Spleen (tissue), 11 donors: ENCODE results near the gene CD83. TPM values are rescaled to one million over a fixed set of nuclear protein-coding genes. Genes with fewer than 3 reads are reported as not detected.

ENCODE experiments used
- DNase-seq: peaks from one replicate; pipeline ENCODE4 v3.0.0-alpha.2; 2020
- H3K27ac ChIP-seq, 8 donors: fragments of 200-600 bp; sonication (generic) in 7 of 8; 1 replicate in 4 of 8; 2 replicates in 4 of 8; pipeline versions ENCODE4 v1.5.0 to v1.8.0; 2016 to 2021; ENCODE audit warnings: inconsistent platforms in 4 of 8, mild to moderate bottlenecking in 4 of 8, moderate library complexity in 1 of 8
- H3K27me3 ChIP-seq, 7 donors: fragments of 200-600 bp; sonication (generic) in 6 of 7; replicated peaks in 1 of 7; 1 replicate in 4 of 7; 2 replicates in 3 of 7; pipeline versions ENCODE4 v1.5.0 to v1.8.0; 2016 to 2021; ENCODE audit warnings: inconsistent platforms in 3 of 7, mild to moderate bottlenecking in 1 of 7
- H3K36me3 ChIP-seq, 6 donors: fragments of 200-600 bp; sonication (generic) in 5 of 6; 1 replicate in 4 of 6; 2 replicates in 2 of 6; pipeline versions ENCODE4 v1.5.0 to v1.8.0; 2016 to 2021; ENCODE audit warnings: inconsistent platforms in 2 of 6
- H3K4me1 ChIP-seq, 6 donors: fragments of 200-600 bp; sonication (generic) in 5 of 6; 1 replicate in 3 of 6; 2 replicates in 3 of 6; pipeline versions ENCODE4 v1.5.0 to v1.8.0; 2016 to 2021; ENCODE audit warnings: inconsistent platforms in 3 of 6
- H3K4me3 ChIP-seq, 8 donors: fragments of 200-600 bp; sonication (generic) in 7 of 8; 1 replicate in 4 of 8; 2 replicates in 4 of 8; pipeline versions ENCODE4 v1.5.0 to v1.8.0; 2016 to 2021; ENCODE audit warnings: inconsistent platforms in 4 of 8, mild to moderate bottlenecking in 4 of 8, moderate library complexity in 2 of 8
- H3K9me3 ChIP-seq, 8 donors: fragments of 200-600 bp; sonication (generic) in 7 of 8; 1 replicate in 4 of 8; 2 replicates in 4 of 8; pipeline versions ENCODE4 v1.5.0 to v1.8.0; 2016 to 2021; ENCODE audit warnings: inconsistent platforms in 4 of 8
- CTCF ChIP-seq, 11 experiments: fragments of 200-600 bp in 7 of 11; fragments of 450-650 bp in 4 of 11; sonication (generic) in 4 of 11; IDR thresholded peaks in 8 of 11; conservative IDR thresholded peaks in 3 of 11; 1 replicate in 7 of 11; 2 replicates in 4 of 11; pipeline versions ENCODE4 v1.4.0 to v1.8.0; 2016 to 2021; ENCODE audit warnings: antibody characterized with exemption in 11 of 11, inconsistent platforms in 4 of 11, mild to moderate bottlenecking in 1 of 11
- POLR2A ChIP-seq, 3 donors: fragments of 450-650 bp; IDR thresholded peaks; one replicate each; pipeline ENCODE4 v1.5.1; 2017; ENCODE audit warnings: antibody characterized with exemption in 3 of 3, mild to moderate bottlenecking in 1 of 3
- POLR2AphosphoS5 ChIP-seq, 3 donors: sonication (generic); formaldehyde crosslinking; IDR thresholded peaks; one replicate each; pipeline ENCODE4 v1.5.1; 2017; ENCODE audit warnings: antibody characterized with exemption in 3 of 3
- WGBS, 5 donors: extraction: QIAGEN DNeasy Blood & Tissue Kit in 3 of 5; methylation state at CpG; one replicate each; pipeline versions ENCODE4 v1.1.5 to v1.1.7; 2013 to 2018; 5-methylcytosine and 5-hydroxymethylcytosine counted together
- intact Hi-C: fragments of 100-400 bp; cut with DNase I; formaldehyde crosslinking; loops from one replicate; pipeline ENCODE4 v1.15.0; 2023; ENCODE audit warnings: low total_unique reads
- polyA plus RNA-seq, 3 donors: library from polyadenylated mRNA; stranded (reverse); fragments of 200-250 nt; gene quantifications; one replicate each; pipeline ENCODE4 v1.2.1, GENCODE V29; 2013
- total RNA-seq, 7 donors: library from RNA; depleted of rRNA in 3 of 7; stranded (reverse); fragments of >200 nt in 3 of 7; fragmentation: NEBNext Ultra II Directional in 4 of 7; extraction: Animal tissue kit (Norgen Biotek cat#: 25700) in 4 of 7; gene quantifications; one replicate each; pipeline versions ENCODE4 v1.1.0 to v1.2.1, GENCODE V29; 2016 to 2021
- donor health status: healthy with polysubstance abuse.
- donor health status: DM: no; HTN: no; CAD: no; lungs with moderate emphysema.
- donor health status: DM: no; HTN: no; CAD: no.
- donor health status: Bipolar disorder and iron deficiency.
- donor health status: healthy.
- donor health status: DM: no; HTN: no; CAD: no.
- donor health status: DM: yes; HTN: yes; CAD: no.

CD83 gene
- total and polyA plus RNA-seq, 10 donors = 11.7 to 51.5 (median 22.6) TPM

- TF ChIP-seq POLR2AphosphoS5 (IDR thresholded peaks at IDR 0.05) (no peak), CTCF (IDR thresholded peaks at IDR 0.05 in 8 of 11, conservative IDR thresholded peaks at IDR 0.05 in 3 of 11) (no peak), POLR2A (IDR thresholded peaks at IDR 0.05) (no peak)
- H3K9me3 ChIP-seq = no peaks in the 10 kb centered on the region
- H3K4me3 ChIP-seq = no peak overlapping the region
- no peak for DNase-seq
- no peaks in the 10 kb centered on the region for H3K27me3 ChIP-seq
- H3K4me1 ChIP-seq = peaks cover 0 to 29% (median 7%) of the 10 kb centered on the region in 6 donors
- intact Hi-C loops = loop anchor here (5.0 kb wide), 1 partner anchor 234 kb away; no protein-coding TSS in a partner anchor
- 76 to 83% (median 79%) methylated on average over 5 of the region's 5 CpGs for WGBS, 5 donors
- H3K27ac ChIP-seq = no peak overlapping the region
- H3K36me3 ChIP-seq = no peaks in the 10 kb centered on the region
These were observed 23.9 kb downstream of the CD83 start for GRCh38 chr6:14141351-14142062.

GRCh38 chr6:14142063-14142450 is 24.5 kb downstream of the CD83 start:
- 82 to 92% (median 91%) methylated on average over 7 of the region's 7 CpGs for WGBS, 5 donors
- H3K4me3 ChIP-seq = no peak overlapping the region
- peaks cover 0 to 29% (median 7%) of the 10 kb centered on the region in 6 donors for H3K4me1 ChIP-seq
- intact Hi-C loops = loop anchor here (5.0 kb wide), 1 partner anchor 235 kb away; no protein-coding TSS in a partner anchor
- no peaks in the 10 kb centered on the region for H3K9me3 ChIP-seq
- H3K36me3 ChIP-seq = no peaks in the 10 kb centered on the region
- no peaks in the 10 kb centered on the region for H3K27me3 ChIP-seq
- DNase-seq = no peak
- TF ChIP-seq CTCF (IDR thresholded peaks at IDR 0.05 in 8 of 11, conservative IDR thresholded peaks at IDR 0.05 in 3 of 11) (no peak), POLR2AphosphoS5 (IDR thresholded peaks at IDR 0.05) (no peak), POLR2A (IDR thresholded peaks at IDR 0.05) (no peak)
- H3K27ac ChIP-seq = no peak overlapping the region

GRCh38 chr6:14142511-14143223 is 25.1 kb downstream of the CD83 start:
- no peak for DNase-seq
- H3K9me3 ChIP-seq = no peaks in the 10 kb centered on the region
- H3K4me3 ChIP-seq = no peak overlapping the region
- H3K4me1 ChIP-seq = peaks cover 0 to 29% (median 7%) of the 10 kb centered on the region in 6 donors
- TF ChIP-seq POLR2AphosphoS5 (IDR thresholded peaks at IDR 0.05) (no peak), CTCF (IDR thresholded peaks at IDR 0.05 in 8 of 11, conservative IDR thresholded peaks at IDR 0.05 in 3 of 11) (no peak), POLR2A (IDR thresholded peaks at IDR 0.05) (no peak)
- no peaks in the 10 kb centered on the region for H3K27me3 ChIP-seq
- WGBS, 5 donors = 82 to 96% (median 94%) methylated on average over 3 of the region's 3 CpGs
- H3K27ac ChIP-seq = no peak overlapping the region
- intact Hi-C loops = loop anchor here (5.0 kb wide), 1 partner anchor 235 kb away; no protein-coding TSS in a partner anchor
- no peaks in the 10 kb centered on the region for H3K36me3 ChIP-seq

GRCh38 chr6:14143305-14143704 is 25.7 kb downstream of the CD83 start:
- 80 to 89% (median 87%) methylated on average over 4 of the region's 4 CpGs for WGBS, 5 donors
- TF ChIP-seq POLR2A (IDR thresholded peaks at IDR 0.05) (no peak), CTCF (IDR thresholded peaks at IDR 0.05 in 8 of 11, conservative IDR thresholded peaks at IDR 0.05 in 3 of 11) (no peak), POLR2AphosphoS5 (IDR thresholded peaks at IDR 0.05) (no peak)
- Histone ChIP-seq H3K27ac (no peak overlapping the region), H3K36me3 (no peaks in the 10 kb centered on the region), H3K9me3 (no peaks in the 10 kb centered on the region), H3K27me3 (no peaks in the 10 kb centered on the region), H3K4me1 (peaks cover 0 to 33% (median 7%) of the 10 kb centered on the region in 6 donors), H3K4me3 (no peak overlapping the region)
- DNase-seq = no peak
- intact Hi-C loops = loop anchor here (5.0 kb wide), 1 partner anchor 236 kb away; no protein-coding TSS in a partner anchor
